Measurements from ENCODE around the gene LHX4.

Gene LHX4

DNA sequence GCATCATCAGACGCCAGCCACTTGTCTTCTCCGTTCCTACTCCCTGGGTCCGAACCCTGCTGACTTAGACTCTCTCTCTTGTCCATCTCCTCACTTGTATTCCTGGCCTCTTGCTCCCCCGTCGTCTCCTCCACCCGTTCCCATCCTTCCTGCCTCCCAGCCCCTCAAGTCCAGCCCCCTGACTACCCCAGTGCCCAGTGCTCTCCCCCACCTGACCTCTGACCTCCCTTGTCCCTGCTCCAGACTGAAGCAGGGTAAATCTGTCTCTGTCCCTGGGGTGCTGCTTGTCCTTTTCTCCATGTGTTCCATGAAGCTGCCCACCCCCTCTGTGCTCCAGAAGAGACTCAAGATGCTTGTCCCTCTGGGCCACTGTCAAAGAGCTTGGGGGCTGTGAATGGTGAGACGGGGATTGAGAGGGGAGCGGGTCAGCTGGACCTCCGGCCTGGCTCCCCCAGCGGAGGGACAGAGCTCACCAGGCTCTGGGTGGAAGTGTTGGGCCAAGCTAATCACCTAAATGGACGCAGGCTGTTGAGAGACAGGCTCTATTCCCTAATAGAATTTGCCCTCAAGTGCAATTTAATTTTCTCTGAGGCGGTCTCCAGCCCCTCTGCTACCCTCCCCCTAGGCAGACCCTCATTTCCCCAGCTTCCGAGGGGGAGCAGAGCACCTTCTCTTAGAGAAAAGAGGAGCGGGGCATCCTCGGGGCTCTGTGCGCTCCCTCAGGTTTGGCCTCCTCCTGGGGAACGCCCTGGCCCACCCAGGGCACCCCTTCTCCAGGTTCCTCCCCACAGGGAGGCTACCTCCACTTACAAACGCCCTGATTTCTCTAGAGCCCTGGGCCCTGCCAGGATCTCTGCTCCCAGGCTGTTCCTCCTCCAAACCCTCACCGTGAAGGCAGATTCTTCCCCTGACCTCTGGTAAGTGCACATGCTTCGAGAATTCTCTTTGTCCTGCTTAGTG lies 11.0 kb upstream of the LHX4 start (continued):
- TF ChIP-seq TSHZ2 (CRISPR knock-in tag; IDR thresholded peaks at IDR 0.05) = no peak
- TF ChIP-seq, protein P1, sequence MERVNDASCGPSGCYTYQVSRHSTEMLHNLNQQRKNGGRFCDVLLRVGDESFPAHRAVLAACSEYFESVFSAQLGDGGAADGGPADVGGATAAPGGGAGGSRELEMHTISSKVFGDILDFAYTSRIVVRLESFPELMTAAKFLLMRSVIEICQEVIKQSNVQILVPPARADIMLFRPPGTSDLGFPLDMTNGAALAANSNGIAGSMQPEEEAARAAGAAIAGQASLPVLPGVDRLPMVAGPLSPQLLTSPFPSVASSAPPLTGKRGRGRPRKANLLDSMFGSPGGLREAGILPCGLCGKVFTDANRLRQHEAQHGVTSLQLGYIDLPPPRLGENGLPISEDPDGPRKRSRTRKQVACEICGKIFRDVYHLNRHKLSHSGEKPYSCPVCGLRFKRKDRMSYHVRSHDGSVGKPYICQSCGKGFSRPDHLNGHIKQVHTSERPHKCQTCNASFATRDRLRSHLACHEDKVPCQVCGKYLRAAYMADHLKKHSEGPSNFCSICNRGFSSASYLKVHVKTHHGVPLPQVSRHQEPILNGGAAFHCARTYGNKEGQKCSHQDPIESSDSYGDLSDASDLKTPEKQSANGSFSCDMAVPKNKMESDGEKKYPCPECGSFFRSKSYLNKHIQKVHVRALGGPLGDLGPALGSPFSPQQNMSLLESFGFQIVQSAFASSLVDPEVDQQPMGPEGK (CRISPR knock-in tag; IDR thresholded peaks at IDR 0.05; ENCODE audit: borderline replicate concordance) = no peak
- TF ChIP-seq ESRRG (CRISPR knock-in tag; IDR thresholded peaks at IDR 0.05) = no peak
- no peak for TF ChIP-seq SNAI2 (CRISPR knock-in tag; IDR thresholded peaks at IDR 0.05)
- no peak for TF ChIP-seq TOX (CRISPR knock-in tag; IDR thresholded peaks at IDR 0.05; ENCODE audit: borderline replicate concordance)
- no peak for TF ChIP-seq CSDC2 (CRISPR knock-in tag; IDR thresholded peaks at IDR 0.05)

GRCh38 chr1:180219776-180220175 lies 10.3 kb upstream of the LHX4 start:
- no peak for TF ChIP-seq ZFP30 (CRISPR knock-in tag; IDR thresholded peaks at IDR 0.05)
- TF ChIP-seq ZFP3 (CRISPR knock-in tag; IDR thresholded peaks at IDR 0.05) = no peak
- TF ChIP-seq BACH2 (CRISPR knock-in tag; IDR thresholded peaks at IDR 0.05; ENCODE audit: borderline replicate concordance) = no peak
- TF ChIP-seq CSDC2 (CRISPR knock-in tag; IDR thresholded peaks at IDR 0.05) = no peak
- TF ChIP-seq ESRRG (CRISPR knock-in tag; IDR thresholded peaks at IDR 0.05) = no peak
- no peak for TF ChIP-seq ZNF70 (CRISPR knock-in tag; IDR thresholded peaks at IDR 0.05)
- TF ChIP-seq GLIS3 (CRISPR knock-in tag; IDR thresholded peaks at IDR 0.05) = no peak
- no peak for TF ChIP-seq POU6F1 (CRISPR knock-in tag; IDR thresholded peaks at IDR 0.05; ENCODE audit: borderline replicate concordance, low read depth)
- TF ChIP-seq ZC3H10 (CRISPR knock-in tag; IDR thresholded peaks at IDR 0.05) = no peak
- TF ChIP-seq TOX (CRISPR knock-in tag; IDR thresholded peaks at IDR 0.05; ENCODE audit: borderline replicate concordance) = no peak
- no peak for TF ChIP-seq CREB5 (CRISPR knock-in tag; IDR thresholded peaks at IDR 0.05; ENCODE audit: low read depth)
- TF ChIP-seq CSRNP3 (CRISPR knock-in tag; IDR thresholded peaks at IDR 0.05) = no peak
- TF ChIP-seq ZNF565 (CRISPR knock-in tag; conservative IDR thresholded peaks at IDR 0.05; ENCODE audit: low read depth) = no peak
- TF ChIP-seq OSR1 (CRISPR knock-in tag; IDR thresholded peaks at IDR 0.05) = no peak
- TF ChIP-seq ISL1 (CRISPR knock-in tag; IDR thresholded peaks at IDR 0.05) = no peak
- no peak for ATAC-seq

- TF ChIP-seq, protein P1 (CRISPR knock-in tag; IDR thresholded peaks at IDR 0.05; ENCODE audit: borderline replicate concordance) = no peak
- TF ChIP-seq OSR1 (CRISPR knock-in tag; IDR thresholded peaks at IDR 0.05) = no peak
- no peak for TF ChIP-seq CSDC2 (CRISPR knock-in tag; IDR thresholded peaks at IDR 0.05)
- TF ChIP-seq CREB5 (CRISPR knock-in tag; IDR thresholded peaks at IDR 0.05; ENCODE audit: low read depth) = no peak
- TF ChIP-seq ZFP3 (CRISPR knock-in tag; IDR thresholded peaks at IDR 0.05) = no peak
- TF ChIP-seq ZNF565 (CRISPR knock-in tag; conservative IDR thresholded peaks at IDR 0.05; ENCODE audit: low read depth) = no peak
- TF ChIP-seq ARNTL (CRISPR knock-in tag; IDR thresholded peaks at IDR 0.05; ENCODE audit: borderline replicate concordance, low read depth) = no peak
- TF ChIP-seq ZFP30 (CRISPR knock-in tag; IDR thresholded peaks at IDR 0.05) = no peak
- TF ChIP-seq TCF4 (CRISPR knock-in tag; IDR thresholded peaks at IDR 0.05; ENCODE audit: borderline replicate concordance) = no peak
- TF ChIP-seq TOX (CRISPR knock-in tag; IDR thresholded peaks at IDR 0.05; ENCODE audit: borderline replicate concordance) = no peak
- no peak for TF ChIP-seq ZC3H10 (CRISPR knock-in tag; IDR thresholded peaks at IDR 0.05)
- no peak for ATAC-seq
Measured at GRCh38 chr1:180221462-180221861, 8.6 kb upstream of the LHX4 start.
